ENCODE measurements around the gene TAGLN3.

DNA sequence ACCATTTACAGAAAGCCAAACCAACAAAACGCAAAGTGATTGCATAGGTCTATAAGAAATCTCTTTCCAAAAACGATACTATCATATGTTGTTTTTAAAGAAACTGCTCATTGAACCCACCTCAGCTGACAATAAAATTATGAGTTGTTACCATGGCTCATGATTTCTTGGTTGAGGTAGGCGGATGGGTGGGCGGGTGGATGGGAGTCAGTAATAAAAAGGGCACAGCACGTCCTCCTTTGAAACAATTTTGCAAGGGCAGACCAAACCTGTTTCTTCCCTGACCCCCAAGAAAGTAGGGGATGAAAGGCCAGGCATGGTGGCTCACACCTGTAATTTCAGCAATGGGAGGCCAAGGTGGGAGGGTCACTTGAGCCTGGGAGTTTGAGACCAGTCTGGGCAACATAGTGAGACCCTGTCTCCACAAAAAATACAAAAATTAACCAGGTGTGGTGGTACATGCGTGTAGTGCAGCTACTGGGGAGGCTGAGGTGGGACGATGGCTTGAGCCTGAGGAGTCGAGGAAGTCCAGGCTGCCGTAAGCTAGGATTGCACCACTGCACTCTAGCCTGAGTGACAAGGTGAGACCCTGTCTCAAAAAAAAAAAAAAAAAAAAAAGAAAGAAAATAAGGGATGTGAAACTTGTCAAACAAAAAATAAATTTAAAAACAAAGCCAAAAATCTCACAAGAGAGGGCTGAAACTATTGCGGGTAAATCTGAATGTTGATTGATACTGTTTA is 17.8 kb upstream of the TAGLN3 start:
- no peak for TF ChIP-seq GABPA (IDR thresholded peaks at IDR 0.05 in 1 of 2, conservative IDR thresholded peaks at IDR 0.05 in 1 of 2)
- TF ChIP-seq, protein P1, sequence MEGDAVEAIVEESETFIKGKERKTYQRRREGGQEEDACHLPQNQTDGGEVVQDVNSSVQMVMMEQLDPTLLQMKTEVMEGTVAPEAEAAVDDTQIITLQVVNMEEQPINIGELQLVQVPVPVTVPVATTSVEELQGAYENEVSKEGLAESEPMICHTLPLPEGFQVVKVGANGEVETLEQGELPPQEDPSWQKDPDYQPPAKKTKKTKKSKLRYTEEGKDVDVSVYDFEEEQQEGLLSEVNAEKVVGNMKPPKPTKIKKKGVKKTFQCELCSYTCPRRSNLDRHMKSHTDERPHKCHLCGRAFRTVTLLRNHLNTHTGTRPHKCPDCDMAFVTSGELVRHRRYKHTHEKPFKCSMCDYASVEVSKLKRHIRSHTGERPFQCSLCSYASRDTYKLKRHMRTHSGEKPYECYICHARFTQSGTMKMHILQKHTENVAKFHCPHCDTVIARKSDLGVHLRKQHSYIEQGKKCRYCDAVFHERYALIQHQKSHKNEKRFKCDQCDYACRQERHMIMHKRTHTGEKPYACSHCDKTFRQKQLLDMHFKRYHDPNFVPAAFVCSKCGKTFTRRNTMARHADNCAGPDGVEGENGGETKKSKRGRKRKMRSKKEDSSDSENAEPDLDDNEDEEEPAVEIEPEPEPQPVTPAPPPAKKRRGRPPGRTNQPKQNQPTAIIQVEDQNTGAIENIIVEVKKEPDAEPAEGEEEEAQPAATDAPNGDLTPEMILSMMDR (IDR thresholded peaks at IDR 0.05; ENCODE audit: low read depth, low read length, missing input control), result no peak
- no peak for TF ChIP-seq TAF1 (conservative IDR thresholded peaks at IDR 0.05)
- TF ChIP-seq, protein P2, sequence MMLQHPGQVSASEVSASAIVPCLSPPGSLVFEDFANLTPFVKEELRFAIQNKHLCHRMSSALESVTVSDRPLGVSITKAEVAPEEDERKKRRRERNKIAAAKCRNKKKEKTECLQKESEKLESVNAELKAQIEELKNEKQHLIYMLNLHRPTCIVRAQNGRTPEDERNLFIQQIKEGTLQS (IDR thresholded peaks at IDR 0.05), result no peak
- TF ChIP-seq SP1 (IDR thresholded peaks at IDR 0.05), result no peak
- TF ChIP-seq, protein P3, sequence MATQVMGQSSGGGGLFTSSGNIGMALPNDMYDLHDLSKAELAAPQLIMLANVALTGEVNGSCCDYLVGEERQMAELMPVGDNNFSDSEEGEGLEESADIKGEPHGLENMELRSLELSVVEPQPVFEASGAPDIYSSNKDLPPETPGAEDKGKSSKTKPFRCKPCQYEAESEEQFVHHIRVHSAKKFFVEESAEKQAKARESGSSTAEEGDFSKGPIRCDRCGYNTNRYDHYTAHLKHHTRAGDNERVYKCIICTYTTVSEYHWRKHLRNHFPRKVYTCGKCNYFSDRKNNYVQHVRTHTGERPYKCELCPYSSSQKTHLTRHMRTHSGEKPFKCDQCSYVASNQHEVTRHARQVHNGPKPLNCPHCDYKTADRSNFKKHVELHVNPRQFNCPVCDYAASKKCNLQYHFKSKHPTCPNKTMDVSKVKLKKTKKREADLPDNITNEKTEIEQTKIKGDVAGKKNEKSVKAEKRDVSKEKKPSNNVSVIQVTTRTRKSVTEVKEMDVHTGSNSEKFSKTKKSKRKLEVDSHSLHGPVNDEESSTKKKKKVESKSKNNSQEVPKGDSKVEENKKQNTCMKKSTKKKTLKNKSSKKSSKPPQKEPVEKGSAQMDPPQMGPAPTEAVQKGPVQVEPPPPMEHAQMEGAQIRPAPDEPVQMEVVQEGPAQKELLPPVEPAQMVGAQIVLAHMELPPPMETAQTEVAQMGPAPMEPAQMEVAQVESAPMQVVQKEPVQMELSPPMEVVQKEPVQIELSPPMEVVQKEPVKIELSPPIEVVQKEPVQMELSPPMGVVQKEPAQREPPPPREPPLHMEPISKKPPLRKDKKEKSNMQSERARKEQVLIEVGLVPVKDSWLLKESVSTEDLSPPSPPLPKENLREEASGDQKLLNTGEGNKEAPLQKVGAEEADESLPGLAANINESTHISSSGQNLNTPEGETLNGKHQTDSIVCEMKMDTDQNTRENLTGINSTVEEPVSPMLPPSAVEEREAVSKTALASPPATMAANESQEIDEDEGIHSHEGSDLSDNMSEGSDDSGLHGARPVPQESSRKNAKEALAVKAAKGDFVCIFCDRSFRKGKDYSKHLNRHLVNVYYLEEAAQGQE (IDR thresholded peaks at IDR 0.05), result no peak
- TF ChIP-seq, protein P4, sequence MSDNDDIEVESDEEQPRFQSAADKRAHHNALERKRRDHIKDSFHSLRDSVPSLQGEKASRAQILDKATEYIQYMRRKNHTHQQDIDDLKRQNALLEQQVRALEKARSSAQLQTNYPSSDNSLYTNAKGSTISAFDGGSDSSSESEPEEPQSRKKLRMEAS (IDR thresholded peaks at IDR 0.05), result no peak
- TF ChIP-seq, protein P5, sequence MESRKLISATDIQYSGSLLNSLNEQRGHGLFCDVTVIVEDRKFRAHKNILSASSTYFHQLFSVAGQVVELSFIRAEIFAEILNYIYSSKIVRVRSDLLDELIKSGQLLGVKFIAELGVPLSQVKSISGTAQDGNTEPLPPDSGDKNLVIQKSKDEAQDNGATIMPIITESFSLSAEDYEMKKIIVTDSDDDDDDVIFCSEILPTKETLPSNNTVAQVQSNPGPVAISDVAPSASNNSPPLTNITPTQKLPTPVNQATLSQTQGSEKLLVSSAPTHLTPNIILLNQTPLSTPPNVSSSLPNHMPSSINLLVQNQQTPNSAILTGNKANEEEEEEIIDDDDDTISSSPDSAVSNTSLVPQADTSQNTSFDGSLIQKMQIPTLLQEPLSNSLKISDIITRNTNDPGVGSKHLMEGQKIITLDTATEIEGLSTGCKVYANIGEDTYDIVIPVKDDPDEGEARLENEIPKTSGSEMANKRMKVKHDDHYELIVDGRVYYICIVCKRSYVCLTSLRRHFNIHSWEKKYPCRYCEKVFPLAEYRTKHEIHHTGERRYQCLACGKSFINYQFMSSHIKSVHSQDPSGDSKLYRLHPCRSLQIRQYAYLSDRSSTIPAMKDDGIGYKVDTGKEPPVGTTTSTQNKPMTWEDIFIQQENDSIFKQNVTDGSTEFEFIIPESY (IDR thresholded peaks at IDR 0.05), result no peak
